HG03175 (cell line): ENCODE results near the gene EIF4G3.
"Not testable (repeated sequence)": the region's sequence is repeated elsewhere in the genome, so short reads cannot be mapped to it uniquely, and the experiment has no call there.

Experiments
- ATAC-seq: cut with Tn5 transposase; IDR thresholded peaks from one replicate; pipeline ENCODE4 v1.9.1; 2021; ENCODE audit warnings: mild to moderate bottlenecking, moderate library complexity; ENCODE audit not compliant: unreplicated experiment

EIF4G3 gene

DNA sequence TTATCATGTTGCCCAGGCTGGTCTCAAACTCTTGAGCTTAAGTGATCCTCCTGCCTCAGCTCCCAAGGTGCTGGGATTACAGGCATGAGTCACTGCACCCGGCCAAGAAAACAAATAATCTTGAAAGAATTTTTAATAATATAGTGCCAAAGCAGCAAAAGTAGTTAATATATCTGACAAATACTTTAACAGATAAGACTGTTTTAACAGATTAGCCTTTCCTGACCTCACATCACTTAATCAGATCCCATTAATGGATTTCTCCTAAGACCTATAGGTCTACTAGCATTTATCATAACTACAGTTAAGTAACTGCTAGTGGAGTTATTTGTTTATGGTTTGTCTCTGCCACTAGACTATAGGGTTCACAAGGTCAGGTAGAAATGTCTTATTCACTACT lies 328.5 kb downstream of the EIF4G3 start:
- ATAC-seq = no peak

DNA sequence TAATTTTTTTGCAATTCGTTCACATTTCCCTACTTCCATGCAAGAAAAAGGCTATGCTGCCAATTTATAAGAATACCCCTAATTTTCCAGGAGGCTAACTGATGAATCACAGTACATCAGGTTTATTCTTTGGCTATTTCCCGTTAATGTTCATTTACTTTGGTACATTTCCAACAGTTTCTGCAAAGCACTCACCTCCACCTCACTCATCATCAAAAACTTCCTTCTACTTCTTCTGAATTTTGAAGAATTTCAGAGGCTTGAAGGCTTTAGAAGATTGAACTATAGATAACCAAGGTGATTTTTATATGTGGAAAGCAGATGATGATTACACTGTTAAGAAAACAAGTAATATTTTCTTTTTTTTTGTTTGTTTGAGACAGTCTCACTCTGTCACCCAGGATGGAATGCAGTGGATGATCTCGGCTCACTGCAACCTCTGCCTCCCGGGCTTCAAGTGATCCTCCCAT lies 329.1 kb downstream of the EIF4G3 start:
- no peak for ATAC-seq

DNA sequence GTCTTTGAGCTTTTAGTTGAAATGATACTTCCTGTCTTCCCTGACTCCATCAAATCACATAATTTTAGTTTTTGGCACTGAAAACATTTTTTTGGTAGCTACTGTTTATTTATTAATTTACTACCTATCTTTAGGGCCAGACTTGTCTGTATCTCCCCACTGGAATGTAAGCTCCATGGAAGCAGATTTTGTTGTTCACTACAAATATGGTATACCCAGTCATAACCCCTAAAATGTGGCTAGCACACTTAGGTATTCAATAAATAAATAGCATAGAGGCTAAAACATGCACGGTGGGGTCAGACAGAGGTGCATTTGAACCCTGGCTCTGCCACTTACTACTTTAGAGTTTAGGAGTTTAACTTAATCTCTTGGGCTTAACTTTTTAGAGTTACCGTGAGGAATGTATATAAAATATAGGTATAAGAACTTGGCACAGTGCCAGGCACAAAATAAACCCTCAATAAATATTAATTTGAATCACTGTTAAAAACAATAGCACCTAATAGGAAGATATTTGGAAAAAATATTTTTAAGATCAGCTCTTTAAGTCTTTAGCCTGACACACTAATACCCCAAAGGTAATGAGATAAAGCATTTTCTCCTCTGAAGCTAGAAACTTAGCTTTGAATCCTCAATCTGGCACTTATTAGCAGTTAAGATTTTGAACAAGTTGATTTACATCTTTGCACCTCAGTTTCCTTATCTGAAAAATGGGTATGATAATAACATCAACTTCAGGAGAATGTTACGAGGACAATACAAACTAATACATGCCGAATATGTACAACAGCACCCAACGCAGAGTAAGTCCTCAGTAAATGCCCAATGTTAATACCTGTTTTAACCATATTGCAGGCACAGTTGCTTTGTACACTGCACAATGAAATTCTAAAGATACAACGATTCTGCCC lies 330.0 kb downstream of the EIF4G3 start:
- no peak for ATAC-seq

DNA sequence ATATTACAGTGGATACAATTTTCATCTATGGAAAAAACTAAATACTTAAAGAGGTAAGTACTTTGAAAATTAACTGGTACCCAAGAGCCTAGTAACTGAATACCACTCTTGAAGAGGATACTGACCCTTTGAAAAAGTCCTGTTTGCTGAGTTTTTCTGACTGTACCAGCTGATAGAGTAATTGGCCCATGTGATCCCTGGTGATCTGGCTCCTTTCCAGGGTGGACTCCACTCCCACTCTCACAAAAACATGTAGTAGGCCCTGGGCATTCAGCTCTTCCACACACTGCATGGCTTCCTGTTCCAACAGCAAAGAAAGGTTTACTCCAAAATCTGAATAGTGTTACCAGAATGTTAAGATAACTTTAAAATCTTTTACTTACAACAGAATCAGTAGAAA lies 336.0 kb downstream of the EIF4G3 start:
- ATAC-seq = no peak

DNA sequence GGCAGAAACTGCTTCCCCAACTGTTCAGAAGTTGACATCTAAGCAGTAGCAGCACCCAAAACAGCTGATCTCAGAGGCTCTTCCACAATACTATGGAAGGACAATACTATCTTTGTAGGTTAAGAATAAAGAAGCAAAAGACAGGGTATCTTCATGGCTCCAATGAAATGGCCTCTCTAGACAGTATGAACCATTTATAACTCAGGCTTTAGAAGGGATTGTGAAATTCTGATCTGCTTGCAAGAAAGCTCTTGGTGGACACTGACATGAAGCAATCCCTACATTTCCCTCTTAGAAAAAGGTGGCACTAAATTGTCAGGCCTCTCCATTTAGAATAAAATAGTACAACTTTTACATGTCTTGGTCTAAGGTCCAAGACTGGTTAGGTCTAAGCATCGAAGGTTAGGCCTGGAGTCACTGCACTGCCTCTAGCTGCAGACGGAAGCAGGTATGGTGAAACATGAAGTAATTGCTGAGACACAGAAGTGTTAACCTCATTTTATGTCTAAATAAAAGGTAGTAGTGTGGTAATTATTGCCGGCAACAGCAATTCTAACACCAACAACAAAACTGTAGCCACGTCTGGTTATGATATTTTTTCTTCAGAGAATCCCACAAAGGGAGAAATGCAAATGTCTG lies 339.0 kb downstream of the EIF4G3 start:
- no peak for ATAC-seq

DNA sequence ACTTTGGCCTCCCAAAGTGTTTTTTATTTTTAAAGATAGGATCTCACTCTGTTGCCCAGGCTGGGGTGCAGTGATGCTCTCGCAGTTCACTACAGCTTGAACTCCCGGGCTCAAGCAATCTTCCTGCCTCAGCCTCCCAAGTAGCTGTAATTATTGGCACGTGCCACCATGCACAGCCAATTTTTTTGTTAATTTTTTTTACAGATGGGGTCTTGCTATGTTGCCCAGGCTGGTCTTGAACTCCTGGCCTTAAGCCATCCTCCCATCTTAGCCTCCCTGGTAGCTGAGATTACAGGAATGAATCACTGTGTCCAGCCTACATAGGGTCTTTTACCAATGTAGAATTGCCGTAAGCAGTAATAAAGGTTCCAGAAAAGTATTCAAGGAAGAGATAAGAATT lies 340.5 kb downstream of the EIF4G3 start:
- no peak for ATAC-seq

DNA sequence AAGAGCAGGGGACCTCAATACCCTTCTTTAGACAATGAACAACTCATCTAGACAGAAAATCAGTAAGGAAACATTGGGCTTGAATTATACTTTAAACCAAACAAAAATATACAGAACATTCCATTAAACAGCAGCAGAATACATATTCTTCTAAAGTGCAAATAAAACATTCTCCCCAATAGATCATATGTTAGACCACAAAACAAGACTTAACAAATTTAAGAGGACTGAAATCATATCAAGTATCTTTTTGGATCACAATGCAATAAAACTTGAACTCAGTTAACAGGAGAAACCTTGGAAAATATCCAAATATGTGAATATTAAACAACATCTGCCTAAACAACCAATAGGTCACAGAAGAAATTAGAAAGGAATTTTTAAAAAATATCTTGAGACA lies 341.9 kb downstream of the EIF4G3 start:
- no peak for ATAC-seq

DNA sequence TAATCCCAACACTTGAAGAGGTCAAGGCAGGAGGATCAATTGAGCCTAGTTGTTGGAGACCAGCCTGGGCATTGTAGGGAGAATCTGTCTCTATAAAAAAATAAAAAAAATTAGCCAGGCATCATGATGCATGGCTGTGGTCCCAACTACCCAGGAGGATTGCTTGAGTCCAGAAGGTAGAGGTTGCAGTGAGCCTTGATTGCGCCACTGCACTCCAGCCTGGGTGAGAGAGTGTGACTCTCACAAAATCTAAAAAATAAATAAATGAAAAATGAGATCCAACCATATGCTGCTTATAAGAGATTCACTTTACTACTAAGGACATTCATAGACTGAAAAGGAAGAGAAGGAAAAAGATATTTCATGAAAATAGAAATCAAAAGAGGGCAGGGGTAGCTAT lies 342.5 kb downstream of the EIF4G3 start:
- ATAC-seq = no peak

DNA sequence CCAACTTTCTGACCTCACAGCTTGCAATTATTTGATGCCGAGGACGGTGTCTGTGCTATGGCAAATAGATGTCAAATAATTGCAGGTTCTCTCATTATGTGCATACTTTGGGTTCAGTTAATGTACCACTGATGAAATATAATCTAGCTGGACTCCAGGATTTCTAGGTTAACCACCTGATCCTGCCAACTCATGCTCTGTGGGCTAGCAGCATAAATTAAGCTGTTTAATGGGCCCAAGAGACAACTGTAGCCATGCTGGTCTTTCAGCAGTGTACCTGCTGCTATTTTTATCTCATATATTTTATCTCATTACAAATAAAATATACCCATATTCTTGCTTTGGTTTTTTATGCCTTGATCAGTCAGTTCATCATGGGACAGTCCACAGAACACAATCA lies 346.3 kb downstream of the EIF4G3 start:
- no peak for ATAC-seq

DNA sequence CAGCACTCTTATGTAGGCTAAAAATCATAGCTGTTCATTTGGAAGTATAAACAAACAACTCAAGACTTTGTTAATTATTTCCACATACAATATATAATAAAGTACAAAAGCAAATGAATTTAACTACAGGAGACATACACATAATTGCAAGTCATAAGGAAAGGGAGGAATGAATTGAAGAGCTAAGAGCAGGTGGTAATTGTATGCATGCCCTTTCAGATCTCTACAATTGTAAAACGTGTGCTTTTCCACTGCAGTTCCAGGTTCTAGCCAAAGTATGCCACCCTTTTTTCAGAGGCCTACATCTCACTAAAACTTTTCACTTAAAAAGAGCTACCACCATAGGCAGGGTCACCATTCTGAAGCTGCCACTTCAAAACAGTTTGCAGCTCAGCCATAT lies 346.8 kb downstream of the EIF4G3 start:
- no peak for ATAC-seq

DNA sequence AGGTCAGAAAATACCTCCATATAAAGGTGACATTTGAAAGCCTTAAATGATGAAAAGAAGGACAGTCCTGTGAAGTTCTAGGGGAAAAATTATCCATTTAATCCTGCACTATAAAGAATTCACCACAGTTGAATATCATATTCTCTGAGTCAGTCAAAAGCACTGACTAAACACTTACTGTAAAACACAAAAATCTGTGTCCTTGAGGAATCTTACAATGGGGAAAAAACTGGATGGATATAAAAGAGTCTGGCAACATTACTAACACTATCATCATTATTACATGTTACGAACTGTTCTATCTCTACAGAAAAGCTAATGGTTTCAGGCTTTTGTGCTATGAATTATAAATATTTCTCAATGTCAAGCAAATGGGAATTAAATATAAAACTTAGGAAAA lies 347.2 kb downstream of the EIF4G3 start:
- no peak for ATAC-seq

DNA sequence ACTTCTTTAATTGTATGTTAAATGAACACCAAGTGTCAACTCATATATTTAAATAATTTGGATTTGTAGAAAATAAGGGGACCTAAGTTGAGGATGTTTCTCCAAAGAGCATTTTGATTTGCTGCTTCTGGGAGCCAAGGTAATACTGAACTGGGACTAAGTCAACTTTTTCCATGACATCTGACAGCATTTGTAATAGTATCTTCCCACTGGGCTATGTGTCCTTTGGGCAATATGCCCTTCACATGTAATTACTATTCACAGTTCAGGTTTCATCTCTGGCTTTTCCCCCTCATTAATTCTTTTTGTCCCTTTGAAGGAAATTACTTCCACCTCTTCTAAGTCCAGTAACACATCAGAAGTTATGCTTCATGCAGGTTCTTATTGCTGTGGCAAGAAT lies 352.9 kb downstream of the EIF4G3 start:
- no peak for ATAC-seq

DNA sequence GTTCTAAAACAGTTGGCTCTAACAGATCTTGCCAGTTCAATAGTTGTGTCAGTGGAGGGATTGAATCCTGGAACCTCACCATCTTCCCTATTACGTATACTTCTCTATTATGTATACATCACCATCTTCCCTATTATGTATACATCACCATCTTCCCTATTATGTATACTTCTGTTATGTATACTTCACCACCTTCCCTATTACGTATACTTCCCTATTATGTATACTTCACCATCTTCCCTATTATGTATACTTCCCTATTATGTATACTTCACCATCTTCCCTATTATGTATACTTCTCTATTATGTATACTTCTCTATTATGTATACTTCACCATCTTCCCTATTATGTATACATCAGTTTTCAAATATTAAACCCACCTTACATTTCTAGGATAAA lies 355.2 kb downstream of the EIF4G3 start:
- ATAC-seq = no peak

DNA sequence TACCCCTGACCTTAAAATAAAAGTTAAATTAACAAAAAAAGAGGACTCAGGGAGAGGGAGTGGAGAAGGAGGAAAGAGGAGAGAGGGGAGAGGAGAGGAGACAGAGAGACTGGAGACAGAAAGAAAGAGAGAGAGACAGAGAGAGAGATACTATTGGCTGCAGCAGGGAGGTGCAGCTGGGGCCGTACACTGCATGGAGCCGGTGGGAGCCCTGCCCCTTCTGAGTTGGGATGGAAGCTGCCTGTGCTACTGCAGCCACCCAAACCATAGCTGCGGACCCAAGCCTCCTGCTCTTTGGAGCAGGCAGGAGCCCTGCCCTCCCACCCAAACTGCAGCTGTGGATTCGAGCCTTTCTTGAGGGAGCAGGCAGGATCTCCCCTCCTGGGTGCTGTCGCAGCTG lies 356.9 kb downstream of the EIF4G3 start:
- ATAC-seq = no peak

DNA sequence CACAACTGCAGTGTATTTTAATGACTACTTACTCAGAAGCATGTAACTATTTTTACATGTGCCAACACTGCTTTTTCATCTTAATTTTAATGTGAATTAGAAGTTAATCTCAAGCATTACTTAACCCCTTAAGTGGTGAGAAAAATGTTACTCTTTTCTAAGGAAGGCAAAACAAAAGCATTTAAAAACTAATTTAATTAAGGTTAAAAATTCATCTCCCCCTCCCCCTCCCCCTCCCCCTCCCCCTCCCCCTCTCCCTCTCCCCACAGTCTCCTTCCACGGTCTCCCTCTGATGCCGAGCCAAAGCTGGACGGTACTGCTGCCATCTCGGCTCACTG lies 362.2 kb downstream of the EIF4G3 start:
- ATAC-seq = no peak

DNA sequence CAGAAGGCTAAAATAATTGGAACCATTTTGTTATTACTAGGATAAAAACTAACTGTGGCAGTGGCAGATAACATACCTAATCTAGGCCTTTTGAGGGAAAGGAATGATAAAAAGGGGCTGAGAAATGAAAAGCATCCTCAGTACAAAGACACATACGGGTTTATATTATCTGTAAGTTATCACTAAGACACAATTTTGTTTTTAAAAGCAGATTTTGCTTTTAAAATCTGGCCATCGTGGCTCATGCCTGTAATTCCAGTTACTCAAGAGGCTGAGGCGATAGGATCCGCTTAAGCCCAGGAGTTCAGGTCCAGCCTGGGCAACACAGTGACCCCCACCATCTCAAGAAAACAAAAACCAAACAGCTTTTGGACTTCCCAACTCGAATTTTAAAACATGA lies 364.8 kb downstream of the EIF4G3 start:
- no peak for ATAC-seq

DNA sequence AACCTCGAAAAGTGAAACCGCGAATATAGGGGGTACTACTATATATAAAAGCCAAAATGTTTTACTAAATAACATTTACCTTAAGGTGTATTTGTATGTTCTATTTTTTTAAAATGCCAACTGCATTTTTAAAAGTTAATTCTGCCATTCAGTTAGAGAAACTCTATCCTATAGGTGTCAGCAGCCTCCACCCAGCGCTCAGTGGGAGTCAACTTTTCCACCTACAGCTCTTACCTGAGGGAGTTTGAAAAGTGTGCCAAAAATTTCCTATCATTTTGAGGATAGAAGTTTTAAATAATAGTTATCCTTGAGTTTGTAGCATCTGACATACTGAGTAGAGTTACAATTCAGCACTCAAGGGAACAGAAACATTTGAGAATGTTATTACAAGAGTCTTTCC lies 383.5 kb downstream of the EIF4G3 start:
- no peak for ATAC-seq

DNA sequence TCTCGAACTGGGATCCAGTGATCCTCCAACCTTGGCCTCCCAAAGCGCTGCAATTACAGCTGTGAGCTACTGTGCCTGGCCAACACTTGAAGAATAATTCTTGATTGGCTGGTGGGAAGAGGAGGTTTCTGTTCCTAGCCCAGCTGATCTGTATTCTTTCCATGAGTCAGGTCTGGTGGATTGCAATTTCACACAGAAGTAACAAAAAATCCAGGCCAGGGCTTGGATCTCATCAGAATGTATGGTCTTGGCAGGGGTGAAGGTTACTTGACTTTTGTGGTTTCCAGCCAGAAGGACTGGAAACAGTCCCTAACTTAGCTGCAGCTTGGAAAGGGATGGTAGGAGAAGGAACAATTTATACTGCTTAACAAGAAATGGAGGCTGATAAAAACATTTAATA lies 384.5 kb downstream of the EIF4G3 start:
- no peak for ATAC-seq

DNA sequence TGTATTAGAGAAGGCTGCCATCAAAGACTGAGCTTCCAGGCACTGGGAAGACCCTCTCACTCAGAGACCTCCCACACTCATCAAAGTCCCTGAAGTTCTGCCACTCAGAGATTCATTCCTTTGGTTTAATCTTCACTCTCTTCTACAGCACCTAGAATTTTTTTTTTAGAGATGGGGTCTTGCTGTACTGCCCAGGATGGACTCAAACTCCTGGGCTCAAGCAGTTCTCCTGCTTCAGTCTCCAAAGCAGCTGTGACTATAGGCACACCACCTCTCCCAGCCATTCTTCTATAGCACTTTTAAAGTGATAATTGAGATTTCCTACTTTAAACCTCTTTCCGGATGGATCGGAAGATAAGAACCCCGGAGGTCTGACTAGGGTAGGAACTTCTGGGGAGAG lies 385.9 kb downstream of the EIF4G3 start:
- ATAC-seq = no peak

DNA sequence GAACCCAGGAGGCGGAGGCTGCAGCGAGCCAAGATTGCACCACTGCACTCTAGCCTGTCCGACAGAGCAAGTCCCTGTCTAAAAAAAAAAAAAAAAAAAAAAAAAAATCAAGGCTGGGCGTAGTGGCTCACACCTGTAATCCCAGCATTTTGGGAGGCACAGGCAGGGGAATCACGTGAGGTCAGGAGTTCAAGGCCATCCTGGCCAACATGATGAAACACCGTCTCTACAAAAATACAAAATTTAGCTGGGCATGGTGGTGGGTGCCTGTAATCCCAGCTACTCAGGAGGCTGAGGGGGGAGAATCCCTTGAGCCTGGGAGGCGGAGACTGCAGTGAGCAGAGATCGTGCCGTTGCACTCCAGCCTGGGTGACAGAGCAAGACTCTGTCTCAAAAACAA lies 387.1 kb downstream of the EIF4G3 start:
- not testable (repeated sequence) for ATAC-seq

DNA sequence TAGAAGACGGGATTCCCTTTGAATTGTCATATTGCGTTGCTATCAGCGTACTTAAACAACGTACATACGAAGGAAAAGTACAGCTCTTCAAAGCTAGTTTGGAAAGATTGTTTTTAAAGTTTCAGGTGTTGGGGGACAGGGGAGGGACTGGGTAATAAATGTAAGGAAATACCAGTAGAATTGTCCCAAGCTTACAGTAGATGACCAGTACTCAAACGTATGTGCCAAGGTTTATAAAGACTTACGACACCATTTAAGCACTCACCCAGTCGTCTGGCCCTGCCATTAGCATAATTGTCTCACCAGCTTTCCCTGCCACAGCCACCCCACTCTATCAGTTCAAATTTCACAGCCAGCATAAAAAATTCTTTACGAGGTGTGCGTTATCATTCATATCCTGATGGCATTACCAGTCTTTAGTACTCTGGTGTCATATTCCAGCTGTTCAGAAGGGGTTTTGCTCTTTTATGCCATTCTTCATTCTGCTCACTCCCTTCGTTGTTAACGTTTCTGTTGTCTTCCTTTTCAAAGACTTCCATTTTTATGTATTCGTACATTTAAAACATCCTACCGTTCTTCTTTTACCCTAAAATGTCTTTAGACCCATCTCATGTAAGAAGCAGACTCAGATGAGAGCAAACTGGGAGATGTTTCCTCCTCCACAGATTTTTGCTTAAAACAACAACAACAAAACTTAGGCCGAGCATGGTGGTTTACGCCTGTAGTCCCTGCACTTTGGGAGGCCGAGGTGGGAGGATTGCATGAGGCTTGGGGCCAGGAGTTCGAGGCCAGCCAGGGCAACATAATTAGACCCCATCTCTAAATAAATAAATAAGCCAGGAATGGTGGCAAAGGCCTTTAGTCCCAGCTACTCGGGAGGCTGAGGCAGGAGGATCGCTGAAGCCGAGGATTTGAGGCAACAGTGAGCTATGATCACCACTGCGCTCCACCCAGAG lies 388.6 kb downstream of the EIF4G3 start:
- no peak for ATAC-seq
